H1 (cell line): ENCODE data around the gene NFATC1. TPM values are rescaled to one million over a fixed set of nuclear protein-coding genes. Genes with fewer than 3 reads are reported as not detected.

Experiments
- BACH1 ChIP-seq: IDR thresholded peaks from 2 replicates; pipeline ENCODE4 v1.6.1; 2012; ENCODE audit warnings: low read length, improper control_type of control experiment
- CHD7 ChIP-seq: fragments of 300-600 bp; sonication (generic); IDR thresholded peaks from 2 replicates; pipeline ENCODE4 v1.7.1; 2012; ENCODE audit warnings: low read length, moderate library complexity, mild to moderate bottlenecking, inconsistent platforms; ENCODE audit not compliant: insufficient replicate concordance
- polyA plus RNA-seq, 7 experiments: library from polyadenylated mRNA; depleted of rRNA in 3 of 7; stranded (reverse) in 5 of 7; unstranded in 2 of 7; fragments of >200 nt in 5 of 7; fragments of 200-250 nt in 2 of 7; gene quantifications; 1 replicate in 5 of 7; 2 replicates in 1 of 7; 4 replicates in 1 of 7; pipeline versions ENCODE4 v1.2.1 to v1.2.3, GENCODE V29; 2011 to 2013; ENCODE audit warnings: missing spikeins in 2 of 7, mixed read lengths in 2 of 7
- total RNA-seq: library from RNA; stranded (reverse); fragmentation: NEBNext Ultra II Directional; extraction: Animal tissue kit (Norgen Biotek cat#: 25700); gene quantifications from 2 replicates; pipeline ENCODE4 v1.2.1, GENCODE V29; 2021

NFATC1 gene
- total and polyA plus RNA-seq, 2 of the 8 experiments (the other 6 are each of a cell fraction or from before 2014, with no cell fraction given), result 2.0 to 6.6 TPM

GRCh38 chr18:79516441-79516931 lies 120.8 kb downstream of the NFATC1 start (continued):
- TF ChIP-seq CHD7 (no peak), BACH1 (no peak)
